DOHH2 (cell line): ENCODE results near the gene CALN1.

Experiments
- H3F3A ChIP-seq: fragments of 200-600 bp; sonication (generic), shearing (Covaris generic); 2 replicates; pipeline ENCODE4 v1.6.0; 2016; ENCODE audit warnings: antibody characterized with exemption, mild to moderate bottlenecking; ENCODE audit not compliant: control insufficient read depth, insufficient read depth
- H3K27ac ChIP-seq: fragments of 200-600 bp; sonication (generic); 2 replicates; pipeline ENCODE4 v1.5.1; 2014; ENCODE audit warnings: low read depth, mild to moderate bottlenecking, low read length, moderate library complexity
- H3K27me3 ChIP-seq: fragments of 200-600 bp; sonication (generic); 2 replicates; pipeline ENCODE4 v1.6.1; 2014; ENCODE audit warnings: mild to moderate bottlenecking, low read length, mixed read lengths; ENCODE audit not compliant: control insufficient read depth
- H3K36me3 ChIP-seq: fragments of 200-600 bp; sonication (generic); 2 replicates; pipeline ENCODE4 v1.6.1; 2014; ENCODE audit warnings: mild to moderate bottlenecking, low read length, moderate library complexity, mixed read lengths; ENCODE audit not compliant: control insufficient read depth
- H3K4me1 ChIP-seq: fragments of 200-600 bp; sonication (generic); 2 replicates; pipeline ENCODE4 v1.6.1; 2014; ENCODE audit warnings: mild to moderate bottlenecking, low read length, mixed read lengths; ENCODE audit not compliant: control insufficient read depth
- H3K4me2 ChIP-seq: fragments of 200-600 bp; sonication (generic); 2 replicates; pipeline ENCODE4 v1.6.0; 2014; ENCODE audit warnings: mild to moderate bottlenecking, low read length, moderate library complexity
- H3K4me3 ChIP-seq: fragments of 200-600 bp; sonication (generic); 2 replicates; pipeline ENCODE4 v1.5.1; 2014; ENCODE audit warnings: mild to moderate bottlenecking, low read length, mixed read lengths
- H3K79me2 ChIP-seq: fragments of 200-600 bp; sonication (generic); 2 replicates; pipeline ENCODE4 v1.6.1; 2014; ENCODE audit warnings: mild to moderate bottlenecking, low read length, mixed read lengths; ENCODE audit not compliant: control insufficient read depth
- H3K9me2 ChIP-seq: fragments of 200-600 bp; sonication (generic); replicated peaks from 2 replicates; pipeline ENCODE4 v1.6.1; 2014; ENCODE audit warnings: mild to moderate bottlenecking, low read length, mixed read lengths; ENCODE audit not compliant: control insufficient read depth
- H3K9me3 ChIP-seq: fragments of 200-600 bp; sonication (generic); 2 replicates; pipeline ENCODE4 v1.6.1; 2014; ENCODE audit warnings: antibody characterized with exemption, low read length, mixed read lengths; ENCODE audit not compliant: control insufficient read depth, insufficient read depth
- H4K20me1 ChIP-seq: fragments of 200-600 bp; sonication (generic); 2 replicates; pipeline ENCODE4 v1.6.0; 2014; ENCODE audit warnings: low read depth, mild to moderate bottlenecking, antibody characterized with exemption, low read length, moderate library complexity; ENCODE audit not compliant: control insufficient read depth, insufficient read depth
- EZH2phosphoT487 ChIP-seq: fragments of 200-600 bp; sonication (generic); IDR thresholded peaks from 2 replicates; pipeline ENCODE4 v1.6.1; 2017; ENCODE audit warnings: borderline replicate concordance, mild to moderate bottlenecking, antibody characterized with exemption, low read length, moderate library complexity, mixed read lengths
- TF ChIP-seq, protein P1 (sequence below): fragments of 200-600 bp; sonication (generic); IDR thresholded peaks from one replicate; pipeline ENCODE4 v1.5.1; 2014; ENCODE audit warnings: antibody characterized with exemption, mild to moderate bottlenecking, low read depth, low read length; ENCODE audit not compliant: poor library complexity, severe bottlenecking

CALN1 gene

DNA sequence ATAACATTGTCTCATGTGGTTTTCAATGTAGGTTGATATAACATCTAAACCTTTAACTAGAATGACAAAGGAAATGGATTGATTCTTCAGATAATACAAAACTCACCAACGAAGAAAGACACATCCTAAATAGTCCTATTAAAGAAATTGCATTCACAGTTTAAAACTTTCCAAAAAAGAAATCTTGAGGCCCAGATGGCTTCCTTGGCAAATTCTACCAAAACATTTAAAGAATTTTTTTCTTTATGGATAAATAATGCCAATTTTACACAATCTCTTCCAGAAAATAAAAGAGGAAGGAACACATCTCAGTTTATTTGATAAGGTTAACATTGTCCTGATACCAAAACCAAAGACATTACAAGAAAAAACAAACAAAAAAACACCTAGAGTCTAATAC, 349.5 kb downstream of the CALN1 start:
- Histone ChIP-seq H3K36me3 (no peaks in the 10 kb centered on the region), H3K4me3 (no peak overlapping the region), H3K9me3 (no peaks in the 10 kb centered on the region), H4K20me1 (no peaks in the 10 kb centered on the region), H3K9me2 (no peaks in the 10 kb centered on the region), H3K79me2 (no peaks in the 10 kb centered on the region), H3K4me2 (no peak overlapping the region), H3K27me3 (no peaks in the 10 kb centered on the region), H3F3A (no peaks in the 10 kb centered on the region), H3K4me1 (no peaks in the 10 kb centered on the region), H3K27ac (no peak overlapping the region)
- TF ChIP-seq EZH2phosphoT487, result no peak
- TF ChIP-seq, protein P1, sequence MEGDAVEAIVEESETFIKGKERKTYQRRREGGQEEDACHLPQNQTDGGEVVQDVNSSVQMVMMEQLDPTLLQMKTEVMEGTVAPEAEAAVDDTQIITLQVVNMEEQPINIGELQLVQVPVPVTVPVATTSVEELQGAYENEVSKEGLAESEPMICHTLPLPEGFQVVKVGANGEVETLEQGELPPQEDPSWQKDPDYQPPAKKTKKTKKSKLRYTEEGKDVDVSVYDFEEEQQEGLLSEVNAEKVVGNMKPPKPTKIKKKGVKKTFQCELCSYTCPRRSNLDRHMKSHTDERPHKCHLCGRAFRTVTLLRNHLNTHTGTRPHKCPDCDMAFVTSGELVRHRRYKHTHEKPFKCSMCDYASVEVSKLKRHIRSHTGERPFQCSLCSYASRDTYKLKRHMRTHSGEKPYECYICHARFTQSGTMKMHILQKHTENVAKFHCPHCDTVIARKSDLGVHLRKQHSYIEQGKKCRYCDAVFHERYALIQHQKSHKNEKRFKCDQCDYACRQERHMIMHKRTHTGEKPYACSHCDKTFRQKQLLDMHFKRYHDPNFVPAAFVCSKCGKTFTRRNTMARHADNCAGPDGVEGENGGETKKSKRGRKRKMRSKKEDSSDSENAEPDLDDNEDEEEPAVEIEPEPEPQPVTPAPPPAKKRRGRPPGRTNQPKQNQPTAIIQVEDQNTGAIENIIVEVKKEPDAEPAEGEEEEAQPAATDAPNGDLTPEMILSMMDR, result no peak

DNA sequence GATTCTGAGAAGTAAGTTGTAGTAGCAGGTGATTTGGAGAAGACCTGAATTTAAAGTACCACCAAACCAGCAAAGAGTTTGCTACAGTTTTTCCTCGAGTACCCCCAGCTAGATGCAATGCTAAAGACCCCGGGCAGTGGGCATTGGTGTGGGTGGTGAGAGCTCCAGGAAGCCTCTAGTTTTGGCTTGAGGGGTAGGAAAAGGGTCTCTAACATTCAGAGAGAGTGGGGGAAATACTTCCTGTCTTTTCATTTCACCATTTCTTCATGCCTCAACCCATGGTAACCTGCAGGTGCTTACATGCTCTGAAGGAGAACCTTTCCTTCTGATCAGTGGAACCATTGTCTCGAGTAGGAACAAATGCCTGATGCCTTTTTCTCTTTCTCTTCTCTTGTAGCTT, 352.2 kb downstream of the CALN1 start:
- Histone ChIP-seq H3K36me3 (no peaks in the 10 kb centered on the region), H3K27me3 (no peaks in the 10 kb centered on the region), H3K9me2 (no peaks in the 10 kb centered on the region), H3K9me3 (no peaks in the 10 kb centered on the region), H3K4me2 (no peak overlapping the region), H3F3A (no peaks in the 10 kb centered on the region), H3K27ac (no peak overlapping the region), H4K20me1 (no peaks in the 10 kb centered on the region), H3K4me3 (no peak overlapping the region), H3K79me2 (no peaks in the 10 kb centered on the region), H3K4me1 (no peaks in the 10 kb centered on the region)
- no peak for TF ChIP-seq EZH2phosphoT487
- TF ChIP-seq, protein P1, result no peak

DNA sequence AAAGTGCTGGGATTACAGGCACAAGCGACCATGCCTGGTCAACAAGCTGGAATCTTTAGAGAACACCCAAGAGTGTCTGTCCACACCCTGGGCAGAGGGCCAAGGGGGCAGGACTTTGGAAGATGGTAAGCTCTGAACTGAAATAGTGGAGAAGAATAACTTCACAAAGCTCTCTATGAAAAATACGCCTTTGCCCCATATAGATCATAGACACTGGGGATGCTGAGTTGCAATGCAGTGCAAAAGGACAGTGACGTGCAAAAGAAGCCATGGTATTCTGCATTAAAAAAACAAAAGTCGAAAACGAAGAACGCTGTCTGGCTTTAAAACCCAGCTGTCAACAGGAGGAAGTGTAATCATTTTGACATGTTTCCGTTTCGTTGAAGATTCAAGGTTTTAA, 353.6 kb downstream of the CALN1 start:
- no peaks in the 10 kb centered on the region for H4K20me1 ChIP-seq
- no peaks in the 10 kb centered on the region for H3F3A ChIP-seq
- no peak overlapping the region for H3K4me2 ChIP-seq
- H3K27ac ChIP-seq, result no peak overlapping the region
- no peaks in the 10 kb centered on the region for H3K79me2 ChIP-seq
- H3K36me3 ChIP-seq, result no peaks in the 10 kb centered on the region
- H3K9me2 ChIP-seq, result no peaks in the 10 kb centered on the region
- H3K9me3 ChIP-seq, result no peaks in the 10 kb centered on the region
- no peaks in the 10 kb centered on the region for H3K4me1 ChIP-seq
- TF ChIP-seq, protein P1, result no peak
- no peak for TF ChIP-seq EZH2phosphoT487
- no peak overlapping the region for H3K4me3 ChIP-seq
- H3K27me3 ChIP-seq, result no peaks in the 10 kb centered on the region

DNA sequence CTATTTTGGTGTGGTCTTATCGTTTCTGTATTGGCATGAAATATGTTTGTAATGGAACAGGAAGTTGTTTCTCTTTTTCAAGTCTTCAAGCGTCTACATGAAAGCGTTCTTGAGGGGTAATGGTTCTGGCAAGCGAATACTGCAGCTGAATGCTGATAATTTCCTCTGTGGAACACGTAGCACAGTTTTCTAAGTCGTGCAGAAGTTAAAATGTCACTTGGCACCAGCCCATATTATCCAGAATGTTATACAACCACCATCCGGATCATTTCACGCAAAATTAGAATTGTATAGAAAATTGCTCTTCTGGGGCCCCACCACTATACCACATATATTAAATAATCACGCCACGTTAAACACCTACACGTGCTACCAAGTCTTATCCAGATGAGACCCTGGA, 354.3 kb downstream of the CALN1 start:
- Histone ChIP-seq H4K20me1 (no peaks in the 10 kb centered on the region), H3K4me2 (no peak overlapping the region), H3K4me1 (no peaks in the 10 kb centered on the region), H3K27ac (no peak overlapping the region), H3K36me3 (no peaks in the 10 kb centered on the region), H3K9me2 (no peaks in the 10 kb centered on the region), H3K27me3 (no peaks in the 10 kb centered on the region), H3K9me3 (no peaks in the 10 kb centered on the region), H3F3A (no peaks in the 10 kb centered on the region), H3K4me3 (no peak overlapping the region), H3K79me2 (no peaks in the 10 kb centered on the region)
- no peak for TF ChIP-seq EZH2phosphoT487
- TF ChIP-seq, protein P1, result no peak
